IPS-18c (cell line): ENCODE data around the gene ZIM2.
A peak's percentile ranks its signal among the peaks of the same experiment; 100 is the strongest.

Experiments
- H3K4me3 ChIP-seq: 2 replicates; pipeline ENCODE4 v1.7.0; 2013; ENCODE audit warnings: low read depth, mild to moderate bottlenecking, low read length, moderate library complexity; ENCODE audit not compliant: insufficient read depth
- H3K9me3 ChIP-seq: one replicate; pipeline ENCODE4 v1.6.1; 2013; ENCODE audit warnings: mild to moderate bottlenecking, low read length, moderate library complexity; ENCODE audit not compliant: control insufficient read depth, insufficient read depth

The ZIM2 gene

DNA sequence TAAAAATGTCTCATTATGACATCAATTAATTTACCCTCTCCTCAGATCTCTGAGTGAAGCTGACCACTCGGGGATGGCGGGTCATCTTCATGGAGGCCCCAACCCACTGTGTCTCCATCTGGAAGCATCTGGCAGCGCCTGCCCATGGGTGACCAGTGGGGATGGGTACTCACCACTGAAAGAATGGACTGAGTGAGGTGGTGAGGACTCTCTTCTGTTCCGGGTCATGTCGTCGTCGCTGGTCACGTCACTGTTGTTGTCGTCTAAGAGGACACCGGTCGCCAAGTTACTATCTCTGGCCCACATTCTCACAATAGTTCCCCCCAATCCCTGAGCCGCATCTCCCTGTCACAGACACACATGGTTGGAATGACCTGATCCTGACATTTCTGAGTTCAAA, 17.1 kb downstream of the ZIM2 start:
- Histone ChIP-seq H3K4me3 (no peak overlapping the region), H3K9me3 (peaks cover 30% of the 10 kb centered on the region)

DNA sequence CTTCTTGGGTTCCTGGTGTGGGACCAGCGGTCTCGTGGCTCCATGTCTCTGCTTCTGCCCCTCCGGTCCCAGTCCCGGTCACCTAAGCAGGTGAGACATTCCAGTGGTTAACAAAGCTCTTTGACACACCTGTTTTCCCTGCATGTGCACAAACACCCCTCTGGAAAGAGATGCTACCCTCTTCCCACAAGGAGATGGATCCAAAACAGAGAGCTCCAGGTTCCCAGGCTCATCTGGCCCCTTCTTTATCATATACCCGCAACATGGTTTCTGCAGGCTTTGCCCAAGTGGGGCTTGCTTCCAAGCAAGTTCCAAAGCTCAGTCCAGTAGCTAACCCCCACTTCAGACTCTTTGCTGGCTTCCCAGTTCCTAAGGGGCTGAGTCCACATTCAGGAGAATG, 17.8 kb downstream of the ZIM2 start:
- peaks cover 27% of the 10 kb centered on the region for H3K9me3 ChIP-seq
- H3K4me3 ChIP-seq: no peak overlapping the region

DNA sequence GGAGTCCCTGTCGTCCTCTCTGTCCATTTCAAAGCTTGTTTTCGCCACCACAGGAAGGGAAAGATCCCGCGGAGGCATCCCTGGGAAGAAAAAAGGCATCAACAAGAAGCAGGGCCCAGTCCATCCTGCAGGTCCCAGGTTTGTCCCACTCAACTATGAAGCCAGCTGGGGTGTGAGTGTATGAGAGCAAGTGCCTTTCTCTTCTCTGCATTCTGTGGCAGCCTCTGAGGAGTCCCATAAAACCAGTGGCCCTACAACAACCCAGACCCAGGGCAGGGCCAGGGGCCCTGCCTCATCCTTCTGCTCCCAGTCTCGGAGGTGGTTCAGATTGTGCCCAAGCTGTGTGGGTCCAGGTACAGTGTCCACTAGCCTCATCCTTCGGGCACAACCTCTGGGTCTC, 18.9 kb downstream of the ZIM2 start:
- peak overlapping the region; percentile 9; the same call in 1 of the 2 replicates for H3K4me3 ChIP-seq
- H3K9me3 ChIP-seq: peaks cover 33% of the 10 kb centered on the region

DNA sequence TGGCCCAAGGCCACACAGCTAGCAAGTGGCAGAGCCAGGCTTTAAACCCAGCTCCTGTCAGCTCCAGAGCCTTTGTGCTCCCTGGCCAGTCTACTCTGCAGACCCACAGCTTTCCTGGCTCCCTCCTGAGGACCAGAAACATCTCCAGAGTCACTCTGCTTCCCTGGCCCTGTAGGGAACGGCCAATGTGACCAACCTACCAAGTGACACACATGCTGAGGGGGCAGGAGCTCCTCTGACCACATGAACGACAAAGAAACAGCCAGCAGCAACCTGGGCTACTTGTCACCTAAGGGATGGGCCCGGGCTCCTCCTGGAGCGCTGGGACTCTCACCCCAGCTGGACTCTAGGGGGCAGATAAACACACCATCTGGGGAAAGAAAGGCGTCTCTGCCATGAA, 19.3 kb downstream of the ZIM2 start:
- peaks cover 36% of the 10 kb centered on the region for H3K9me3 ChIP-seq
- no peak overlapping the region for H3K4me3 ChIP-seq

DNA sequence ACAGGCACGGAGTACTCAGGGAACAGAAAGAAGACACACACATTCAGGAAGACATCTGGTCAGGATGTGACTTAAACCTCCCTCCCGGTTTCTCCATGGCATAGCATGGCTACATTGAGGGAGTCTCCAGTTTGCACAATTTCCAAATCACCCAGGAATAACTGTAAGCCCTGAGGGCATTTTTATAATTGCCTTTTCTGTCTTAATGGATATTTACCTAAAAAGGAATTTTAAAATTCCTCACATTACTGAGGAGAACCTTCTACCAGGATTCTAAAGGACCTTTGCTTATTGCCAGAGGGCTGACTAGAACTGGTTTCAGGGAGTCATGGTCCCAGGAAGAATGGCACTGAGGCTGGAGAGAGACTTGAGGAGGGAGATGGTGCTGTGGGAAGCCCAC, 21.4 kb downstream of the ZIM2 start:
- Histone ChIP-seq H3K9me3 (peaks cover 47% of the 10 kb centered on the region), H3K4me3 (no peak overlapping the region)

DNA sequence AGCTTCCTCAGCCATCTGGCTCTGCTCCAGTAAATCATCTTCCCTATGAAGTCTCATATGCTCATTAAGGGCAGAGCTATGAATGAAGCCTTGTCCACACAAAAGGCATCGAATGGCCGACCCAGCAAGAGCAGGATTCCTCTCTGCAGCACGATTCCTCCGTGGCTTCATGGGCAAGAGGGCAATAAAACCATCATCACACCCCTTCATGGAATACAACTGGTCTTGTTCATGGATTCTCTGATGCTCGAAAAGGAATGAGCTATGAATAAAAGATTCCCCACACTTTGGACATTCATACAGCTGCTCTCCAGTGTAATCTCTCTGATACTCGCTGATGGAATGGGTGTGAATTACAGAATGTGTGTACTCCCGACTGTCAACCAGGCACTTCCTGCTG, 25.9 kb downstream of the ZIM2 start:
- no peak overlapping the region for H3K4me3 ChIP-seq
- peaks cover 29% of the 10 kb centered on the region for H3K9me3 ChIP-seq

DNA sequence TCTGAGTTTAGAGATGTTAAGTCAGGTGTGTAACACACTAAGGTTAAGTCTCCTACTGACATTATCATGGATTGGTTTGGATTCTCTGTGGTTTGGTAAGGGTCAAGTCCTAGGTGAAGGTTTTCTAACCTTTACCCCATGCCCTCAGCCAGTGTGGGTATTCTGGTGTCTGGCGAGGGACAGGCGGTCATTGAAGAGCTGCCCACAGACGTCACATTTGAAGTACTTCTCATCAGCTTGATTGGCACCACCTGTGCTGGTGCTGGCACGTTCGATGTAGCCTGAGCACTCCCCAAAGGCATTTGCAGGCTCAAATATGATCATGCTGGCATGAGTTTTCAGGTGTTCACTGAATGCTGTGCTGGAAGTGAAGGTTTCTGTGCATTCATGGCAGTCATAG, 27.0 kb downstream of the ZIM2 start:
- H3K4me3 ChIP-seq: no peak overlapping the region
- peaks cover 29% of the 10 kb centered on the region for H3K9me3 ChIP-seq

DNA sequence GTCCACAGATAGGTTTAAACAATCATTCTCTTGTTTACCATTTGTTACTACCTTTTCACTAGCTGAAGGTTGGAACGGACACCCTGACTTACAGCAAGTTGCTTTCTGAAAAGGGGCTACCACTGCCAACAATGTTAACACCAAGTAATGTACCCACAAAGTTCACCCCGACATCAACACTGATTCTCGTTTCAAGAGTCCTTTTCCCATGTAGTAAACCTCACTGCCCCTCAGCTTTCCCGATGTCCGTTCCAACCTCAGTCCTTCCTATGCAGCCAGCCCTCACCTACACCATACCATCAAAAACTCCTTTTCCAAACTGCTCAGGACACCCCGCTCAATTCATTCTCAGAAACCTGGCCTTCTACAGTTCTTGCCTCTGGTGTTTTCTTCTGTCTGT, 29.0 kb downstream of the ZIM2 start:
- peaks cover 25% of the 10 kb centered on the region for H3K9me3 ChIP-seq
- H3K4me3 ChIP-seq: no peak overlapping the region

DNA sequence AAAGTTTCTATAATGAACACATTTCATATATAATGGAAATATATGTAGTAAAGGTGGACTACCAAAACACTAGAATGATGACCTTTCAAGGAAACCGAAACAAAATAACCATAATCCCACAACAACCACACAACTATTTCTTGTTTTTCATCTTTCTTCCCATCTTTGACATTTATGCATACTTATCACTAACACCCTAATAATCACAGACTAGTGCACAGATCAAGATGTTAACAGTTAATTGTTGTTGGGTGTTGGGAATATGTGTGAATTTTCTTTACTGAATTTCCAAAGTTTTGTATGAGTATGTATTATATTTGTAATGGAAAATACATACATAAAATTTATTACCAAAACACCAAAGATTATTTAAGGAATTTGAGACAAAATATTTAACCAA, 30.3 kb downstream of the ZIM2 start:
- no peak overlapping the region for H3K4me3 ChIP-seq
- peaks cover 24% of the 10 kb centered on the region for H3K9me3 ChIP-seq

DNA sequence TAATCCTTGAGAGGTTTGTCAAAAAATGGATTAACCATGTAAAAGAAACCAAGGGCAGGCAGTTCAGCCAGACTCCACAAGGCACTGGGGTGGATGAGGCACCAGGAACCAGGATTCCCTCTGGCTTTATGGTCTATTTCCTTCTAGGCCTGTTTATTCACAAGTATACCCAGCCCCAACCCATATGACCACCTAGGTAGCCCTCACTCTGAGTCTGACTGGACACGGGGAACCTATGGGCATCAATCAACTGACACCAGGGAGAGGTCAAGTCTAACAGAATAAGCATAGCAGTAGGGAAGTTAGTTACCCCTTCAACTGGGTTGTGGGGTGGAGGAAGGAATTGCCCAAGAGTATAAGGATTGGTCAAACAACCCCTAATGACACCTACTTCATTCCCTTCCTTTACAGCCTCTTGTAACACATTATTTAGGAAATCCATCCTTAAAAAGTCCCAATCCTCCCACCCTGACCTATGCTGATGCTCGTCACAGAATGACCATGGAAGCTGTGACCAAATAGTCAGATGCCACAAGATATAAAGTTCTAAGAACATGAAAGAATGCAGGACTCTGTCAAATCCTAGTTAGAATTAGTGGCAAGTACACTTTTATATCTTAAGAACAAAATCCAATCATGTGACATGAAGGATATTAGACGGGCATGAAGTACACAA, 31.7 kb downstream of the ZIM2 start:
- no peak overlapping the region for H3K4me3 ChIP-seq
- peaks cover 24% of the 10 kb centered on the region for H3K9me3 ChIP-seq

DNA sequence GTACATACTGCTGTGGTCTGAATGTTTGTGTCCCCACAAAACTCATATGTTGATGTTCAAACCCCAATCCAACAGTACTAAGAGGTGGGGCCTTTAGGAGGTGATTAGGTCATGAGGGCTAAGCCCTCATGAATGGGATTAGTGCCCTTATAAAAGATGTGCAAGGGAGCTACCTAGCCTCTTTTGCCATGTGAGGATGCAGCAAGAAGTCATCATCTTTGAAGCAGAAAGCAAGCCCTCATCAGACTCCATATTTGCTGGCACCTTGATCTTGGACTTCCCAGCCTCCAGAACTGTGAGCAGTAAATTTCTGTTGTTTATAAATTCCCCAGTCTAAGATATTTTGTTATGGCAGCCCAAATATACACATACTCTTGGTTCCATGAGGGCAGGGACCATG, 33.9 kb downstream of the ZIM2 start:
- Histone ChIP-seq H3K9me3 (peaks cover 43% of the 10 kb centered on the region), H3K4me3 (no peak overlapping the region)

DNA sequence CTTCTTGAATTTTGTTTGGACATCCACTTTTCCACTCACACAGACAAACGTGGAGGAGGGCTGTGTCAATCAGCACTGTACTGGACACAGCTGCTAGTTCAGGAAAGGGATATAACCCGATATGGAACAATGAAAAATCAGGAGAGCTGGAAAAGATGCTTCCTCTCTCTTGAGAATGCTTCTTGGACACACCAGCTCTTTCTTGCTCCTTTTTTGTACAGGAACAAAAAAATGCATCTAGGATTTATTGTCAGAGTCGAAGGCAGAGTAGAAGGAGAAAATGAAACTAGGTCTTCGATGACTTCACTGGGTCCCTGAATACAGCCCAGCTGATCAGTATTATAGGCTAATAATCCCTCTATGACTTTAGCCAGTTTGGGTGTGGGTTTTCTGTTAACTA, 62.2 kb downstream of the ZIM2 start:
- H3K4me3 ChIP-seq: no peak overlapping the region; the same call in 1 of the 2 replicates
- peaks cover 33% of the 10 kb centered on the region for H3K9me3 ChIP-seq

DNA sequence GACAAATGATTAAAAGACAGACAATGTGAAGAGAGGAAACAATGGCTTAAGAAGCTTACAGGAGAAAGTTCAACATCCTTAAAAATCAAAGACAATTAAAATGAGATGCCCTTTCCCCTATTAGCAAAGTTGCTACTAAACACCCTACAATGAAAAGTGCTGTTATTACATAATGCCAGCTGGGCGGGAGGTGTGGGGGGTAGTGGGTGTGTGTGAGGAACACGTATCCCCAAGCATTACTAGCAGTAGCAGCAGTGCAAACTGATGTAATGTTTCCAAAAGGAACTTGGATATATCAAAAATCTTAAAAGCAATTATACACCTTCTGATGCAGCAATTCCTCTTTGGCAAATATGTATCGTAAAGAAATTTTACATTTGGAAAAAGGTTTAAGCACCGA, 70.9 kb downstream of the ZIM2 start:
- Histone ChIP-seq H3K9me3 (peaks cover 27% of the 10 kb centered on the region), H3K4me3 (no peak overlapping the region)

DNA sequence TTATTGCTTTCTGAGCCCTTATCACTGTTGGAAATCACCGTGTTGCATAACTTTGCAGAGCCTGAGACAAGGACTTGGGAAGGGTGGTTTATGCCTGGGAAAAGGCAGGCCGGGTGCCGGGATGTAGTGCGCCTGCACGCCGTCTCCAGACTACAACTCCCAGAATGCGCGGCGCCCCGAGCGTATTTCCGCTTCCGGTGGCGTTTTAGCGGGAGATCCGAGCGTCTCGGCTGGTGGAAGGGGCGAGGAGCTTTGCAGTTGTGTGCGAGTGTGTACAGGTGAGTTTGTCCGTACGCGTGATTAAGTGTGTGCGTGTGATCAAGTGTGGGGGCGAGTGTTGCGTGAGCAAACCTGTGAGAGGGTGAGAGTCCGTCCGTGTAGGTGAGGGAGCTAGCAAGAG, 75.4 kb downstream of the ZIM2 start:
- H3K4me3 ChIP-seq: no peak overlapping the region

DNA sequence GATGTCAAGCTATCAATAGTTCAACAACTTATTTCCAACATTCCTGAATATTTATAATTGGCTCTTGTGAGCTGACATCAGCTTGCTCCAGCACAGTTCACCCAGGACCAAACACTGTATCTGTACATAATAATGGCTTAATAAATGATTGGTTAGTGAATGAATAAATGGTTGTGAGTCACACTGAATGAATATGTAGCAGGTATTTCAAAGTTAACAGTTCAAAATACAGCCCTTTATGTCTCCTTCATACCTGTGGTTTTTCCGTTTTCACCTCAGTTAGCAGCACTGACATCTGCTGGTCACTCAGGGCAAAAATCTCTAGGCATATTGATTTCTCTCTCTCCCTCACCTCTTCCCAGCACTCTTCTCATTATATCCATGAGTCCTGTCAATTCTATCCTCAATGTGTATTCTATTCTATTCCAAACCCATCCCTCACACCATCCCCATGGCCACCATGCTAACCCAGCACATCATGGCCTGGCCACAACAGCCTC, 76.3 kb downstream of the ZIM2 start:
- no peak overlapping the region; the same call in 1 of the 2 replicates for H3K4me3 ChIP-seq
- peaks cover 26% of the 10 kb centered on the region for H3K9me3 ChIP-seq

More for the DNA sequence above, 75.4 kb downstream of the ZIM2 start:
- H3K9me3 ChIP-seq: peaks cover 26% of the 10 kb centered on the region

DNA sequence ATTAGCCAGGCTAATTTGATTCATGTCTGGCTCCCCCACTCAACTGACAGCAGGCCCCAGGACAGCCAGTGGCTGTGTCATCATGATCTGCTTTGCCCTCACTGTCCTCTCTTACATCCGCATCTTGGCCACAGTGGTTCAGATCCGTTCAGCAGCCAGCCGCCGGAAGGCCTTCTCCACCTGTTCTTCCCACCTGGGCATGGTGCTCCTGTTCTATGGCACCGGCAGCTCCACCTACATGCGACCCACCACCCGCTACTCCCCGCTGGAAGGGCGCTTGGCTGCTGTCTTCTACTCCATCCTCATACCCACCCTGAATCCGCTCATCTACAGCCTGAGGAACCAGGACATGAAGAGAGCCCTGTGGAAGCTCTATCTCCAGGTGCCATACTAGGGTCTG, 79.7 kb downstream of the ZIM2 start:
- H3K4me3 ChIP-seq: no peak overlapping the region
- peaks cover 18% of the 10 kb centered on the region for H3K9me3 ChIP-seq

DNA sequence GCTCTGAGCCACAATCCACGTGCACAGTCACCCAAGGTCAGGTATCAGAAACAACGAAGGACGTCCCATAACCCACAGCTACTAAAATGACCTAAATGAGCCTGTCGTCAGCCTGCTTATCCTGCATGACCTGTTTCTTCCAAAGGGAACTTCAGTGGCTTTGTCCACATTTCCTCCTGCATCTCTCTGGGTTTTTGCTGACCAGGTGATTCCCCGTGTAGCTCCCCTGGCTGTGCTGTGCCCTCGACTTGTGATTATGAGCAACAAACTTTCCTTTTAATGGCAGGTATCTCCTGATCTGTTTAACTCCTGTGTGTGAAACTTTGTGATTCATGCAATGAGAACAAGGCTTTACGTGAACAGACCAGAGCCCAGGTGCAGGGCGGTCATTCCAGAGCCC, 81.0 kb downstream of the ZIM2 start:
- peaks cover 15% of the 10 kb centered on the region for H3K9me3 ChIP-seq

DNA sequence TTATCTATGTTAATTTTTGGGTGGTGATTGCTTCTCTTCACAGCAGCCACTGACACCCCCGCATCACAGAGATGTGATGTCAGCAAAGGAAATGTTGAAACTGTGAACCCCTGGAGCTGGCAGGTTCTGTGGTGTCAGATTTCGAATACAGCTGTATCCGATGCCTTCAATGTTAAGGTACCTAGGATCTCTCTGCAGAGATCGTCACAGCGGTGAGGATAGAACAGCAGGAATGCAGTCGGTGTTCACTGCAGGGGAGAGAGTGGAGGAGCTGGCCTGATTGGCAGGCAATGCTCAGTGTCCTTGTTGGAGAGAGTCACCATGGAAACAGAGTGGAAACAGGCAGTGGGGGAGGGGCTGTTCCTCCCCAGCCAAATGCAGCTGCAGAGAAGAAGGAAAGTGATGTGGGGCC, 89.4 kb downstream of the ZIM2 start:
- no peak overlapping the region for H3K4me3 ChIP-seq

More for the DNA sequence above, 81.0 kb downstream of the ZIM2 start:
- no peak overlapping the region for H3K4me3 ChIP-seq

DNA sequence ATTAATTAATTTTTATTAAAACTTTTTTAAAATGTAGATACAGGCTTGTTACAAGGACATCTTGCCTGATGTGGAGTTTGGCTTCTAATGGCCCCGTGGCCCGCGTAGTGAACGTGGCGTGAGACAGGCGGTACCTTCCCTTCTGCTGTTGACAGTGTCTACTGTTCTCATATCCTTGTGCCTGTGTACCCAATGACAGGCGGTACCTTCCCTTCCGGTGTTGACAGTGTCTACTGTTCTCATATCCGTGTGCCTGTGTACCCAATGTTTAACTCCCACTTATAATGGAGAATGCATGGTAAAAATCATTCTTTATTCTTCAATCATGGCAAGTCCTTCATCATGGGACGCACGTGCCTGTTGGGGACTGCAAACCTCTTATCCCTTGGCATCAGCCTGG, 89.9 kb downstream of the ZIM2 start:
- Histone ChIP-seq H3K4me3 (no peak overlapping the region), H3K9me3 (peaks cover 30% of the 10 kb centered on the region)

More for the DNA sequence above, 89.4 kb downstream of the ZIM2 start:
- H3K9me3 ChIP-seq: peaks cover 30% of the 10 kb centered on the region
